ENCODE data around the gene YPEL1.

The YPEL1 gene, protein sequence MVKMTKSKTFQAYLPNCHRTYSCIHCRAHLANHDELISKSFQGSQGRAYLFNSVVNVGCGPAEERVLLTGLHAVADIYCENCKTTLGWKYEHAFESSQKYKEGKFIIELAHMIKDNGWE

DNA sequence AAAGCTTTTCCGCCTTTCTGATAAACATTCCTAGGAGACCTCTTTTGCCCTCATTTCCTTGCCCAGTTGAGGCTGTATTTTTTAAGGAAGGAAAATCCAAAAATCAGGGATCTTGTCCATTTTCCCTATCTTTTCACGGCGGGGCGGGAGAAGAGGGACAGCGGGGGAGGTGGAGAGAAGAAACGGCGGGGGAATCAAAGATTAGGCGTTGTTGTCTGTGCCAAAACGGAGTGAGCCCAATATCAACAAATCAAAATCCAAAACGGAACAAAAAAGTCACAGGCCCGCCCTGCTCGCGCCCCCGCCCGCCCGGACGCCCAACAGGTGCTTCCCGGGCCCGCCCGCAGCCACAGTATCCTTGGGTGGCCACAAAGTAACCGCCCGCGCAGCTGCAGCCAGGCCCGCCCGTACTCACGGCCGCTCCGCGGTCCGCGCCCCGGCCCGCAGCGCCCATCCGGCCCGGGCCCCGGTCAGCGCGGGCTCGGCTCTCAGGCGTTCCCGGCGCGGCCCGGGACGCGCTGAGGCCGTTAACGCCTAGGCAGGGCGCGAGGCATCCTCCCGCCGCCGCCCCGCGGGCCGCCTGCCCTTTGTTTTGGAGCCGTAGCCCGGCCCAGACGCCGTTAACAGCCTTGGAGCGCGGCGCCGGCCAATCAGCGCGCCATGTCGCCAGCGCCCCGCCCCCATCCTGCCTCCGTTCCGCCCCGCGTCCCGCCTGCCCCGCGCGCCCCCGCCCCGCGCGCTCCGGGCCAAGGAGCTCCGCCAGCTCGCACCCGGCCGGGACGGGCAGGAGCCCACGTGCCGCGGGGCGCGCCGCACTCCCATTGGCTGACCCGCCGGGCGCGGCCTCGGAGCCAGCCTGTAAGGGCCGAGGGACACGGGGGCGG, at the start of gene YPEL1:
YPEL1 (minus strand) TSS at position 595 of the 884 bp plus-strand sequence. CDS start 25,050 bp downstream, outside the sequence.
- peak; percentile 88 for DNase-seq (ENCODE audit: low read depth, low spot score)

DNA sequence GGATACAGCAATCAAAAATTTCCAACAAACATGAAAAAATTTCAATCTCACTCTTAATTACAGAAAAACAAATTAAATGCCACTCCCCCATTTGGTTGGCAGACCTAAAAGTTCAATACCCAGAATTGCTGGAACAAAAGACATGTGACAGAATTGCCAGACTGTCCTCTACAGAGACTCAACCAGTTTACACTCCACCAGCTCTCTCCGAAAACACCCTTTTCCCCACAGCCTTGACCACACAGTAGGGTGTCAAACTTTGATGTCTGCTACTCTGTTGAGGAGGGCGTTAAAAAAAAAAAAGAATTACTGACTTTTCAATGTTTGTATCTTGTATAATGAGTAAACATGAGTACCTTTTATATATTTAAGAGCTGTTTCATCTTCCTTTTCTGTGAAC, 44.7 kb upstream of the YPEL1 start:
- no peak for DNase-seq (ENCODE audit: low read depth, low spot score)

DNA sequence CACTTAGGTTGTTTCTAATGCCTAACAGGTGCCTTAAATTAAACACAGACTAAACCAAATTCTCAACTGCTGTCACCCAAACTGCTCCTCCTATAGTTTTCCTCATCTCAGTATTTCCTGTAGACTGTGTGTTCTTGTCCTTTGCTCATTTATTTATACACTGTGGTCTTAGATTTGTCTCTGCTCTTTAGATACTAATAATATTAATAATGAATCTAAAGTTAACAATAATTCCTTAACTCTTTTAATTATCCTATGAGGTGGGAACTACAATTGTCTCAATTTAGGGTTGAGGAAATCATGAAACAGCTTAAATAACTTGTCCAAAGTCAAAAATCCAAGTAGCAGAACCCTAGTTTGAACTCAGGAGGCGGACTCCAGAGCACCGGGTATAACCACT, 43.9 kb upstream of the YPEL1 start:
- DNase-seq (ENCODE audit: low read depth, low spot score), result no peak

DNA sequence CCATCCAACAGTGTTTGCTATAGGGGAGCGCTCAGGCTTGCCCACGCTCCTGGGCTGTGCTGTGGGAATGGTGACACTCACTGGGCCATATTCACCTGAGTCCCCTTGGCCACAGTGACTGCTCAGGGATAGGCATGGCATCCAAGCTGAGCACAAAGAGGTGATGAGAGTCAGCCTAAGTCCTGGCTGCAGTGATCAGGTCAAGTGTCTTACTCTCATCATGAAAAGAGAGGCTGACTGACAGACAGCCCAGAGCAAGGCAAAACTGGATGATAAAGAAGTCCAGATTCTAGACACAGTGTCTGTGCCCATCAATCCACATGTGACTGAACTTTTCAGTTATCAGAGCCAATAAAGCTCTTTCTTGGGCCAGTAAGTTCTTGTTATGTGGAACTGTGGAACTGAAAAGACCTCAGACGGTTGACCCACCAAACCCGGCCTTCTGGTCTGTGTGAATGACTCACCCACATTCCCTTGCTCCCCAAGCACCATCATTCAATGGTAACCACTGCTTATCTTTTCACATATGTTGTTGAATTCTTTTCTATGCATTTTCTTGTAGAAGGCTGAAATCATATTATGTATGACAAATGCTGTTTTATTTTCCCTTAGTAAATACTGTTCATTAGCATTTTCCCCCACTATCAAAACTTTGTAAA, 43.2 kb upstream of the YPEL1 start:
- DNase-seq (ENCODE audit: low read depth, low spot score), result no peak

DNA sequence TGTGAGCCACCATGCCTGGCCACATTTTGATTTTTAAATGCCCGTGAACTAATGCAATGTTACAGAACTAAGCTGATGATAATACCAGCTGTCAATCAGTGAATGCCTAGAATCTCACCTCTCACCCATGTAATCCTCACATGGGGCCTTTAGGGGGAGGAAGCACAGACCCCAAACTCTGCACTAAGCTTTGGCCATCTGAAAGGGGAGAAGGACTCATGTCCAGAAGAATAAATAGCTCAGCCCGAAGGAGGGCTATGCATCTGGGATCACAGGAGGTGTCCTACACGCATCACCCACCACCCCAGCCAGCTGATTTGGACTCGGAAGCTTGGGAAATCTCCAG, 36.0 kb upstream of the YPEL1 start:
- DNase-seq (ENCODE audit: low read depth, low spot score), result no peak

DNA sequence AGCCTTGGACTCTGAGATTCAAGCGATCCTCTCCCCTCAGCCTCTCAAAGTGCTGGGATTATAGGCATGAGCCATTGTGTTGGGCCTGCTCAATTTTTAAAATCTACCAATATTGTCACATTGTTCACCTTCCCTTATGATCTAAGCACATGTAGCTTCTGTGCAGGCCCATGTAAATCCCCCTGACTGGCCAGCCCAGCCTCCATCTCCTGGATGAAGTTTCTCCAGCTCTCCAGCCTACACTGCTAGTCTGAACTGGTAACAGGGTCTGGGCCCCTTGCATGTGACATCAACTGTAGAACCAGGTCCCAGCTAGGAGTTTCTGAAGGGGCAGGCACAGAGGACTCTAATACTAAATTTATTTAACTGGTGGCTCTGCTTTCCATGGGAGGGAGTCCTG, 32.8 kb upstream of the YPEL1 start:
- no peak for DNase-seq (ENCODE audit: low read depth, low spot score)

DNA sequence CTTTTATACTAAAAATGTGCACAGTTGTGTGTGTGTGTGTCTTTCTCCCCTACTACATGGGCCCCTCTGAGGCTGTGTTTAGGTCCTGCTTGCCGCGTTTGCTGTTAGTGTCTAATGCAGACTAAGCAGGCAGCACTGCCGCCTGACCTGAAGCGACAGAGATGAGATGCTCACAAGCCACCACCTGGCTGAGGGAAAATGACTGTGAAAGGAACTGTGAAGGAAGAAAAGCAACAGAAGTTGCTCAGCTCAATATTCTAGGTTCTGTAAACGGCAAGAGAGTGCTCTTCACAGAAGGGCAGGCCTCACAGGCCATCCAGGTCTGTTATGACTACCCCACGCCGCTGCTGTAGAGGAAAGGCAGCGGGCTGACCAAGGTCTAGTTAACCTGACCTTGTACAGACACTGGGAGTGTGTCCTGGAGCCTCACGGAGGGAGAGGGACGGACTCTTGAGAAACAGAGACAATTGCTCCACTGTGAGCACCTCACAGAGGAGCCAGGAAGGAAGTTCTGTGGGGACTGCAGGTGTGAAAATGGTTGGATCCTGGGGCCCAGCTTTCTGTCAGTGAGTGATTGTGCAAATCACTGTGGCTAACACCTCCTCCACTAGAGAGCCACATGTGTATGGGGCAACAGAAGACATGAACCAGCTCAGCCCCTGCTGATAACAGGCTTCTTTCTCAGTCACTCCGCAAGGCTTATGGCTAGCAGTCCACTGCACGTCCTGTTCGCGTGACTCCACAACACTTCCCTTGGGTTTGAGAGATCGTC, 31.3 kb upstream of the YPEL1 start:
- DNase-seq (ENCODE audit: low read depth, low spot score), result no peak

DNA sequence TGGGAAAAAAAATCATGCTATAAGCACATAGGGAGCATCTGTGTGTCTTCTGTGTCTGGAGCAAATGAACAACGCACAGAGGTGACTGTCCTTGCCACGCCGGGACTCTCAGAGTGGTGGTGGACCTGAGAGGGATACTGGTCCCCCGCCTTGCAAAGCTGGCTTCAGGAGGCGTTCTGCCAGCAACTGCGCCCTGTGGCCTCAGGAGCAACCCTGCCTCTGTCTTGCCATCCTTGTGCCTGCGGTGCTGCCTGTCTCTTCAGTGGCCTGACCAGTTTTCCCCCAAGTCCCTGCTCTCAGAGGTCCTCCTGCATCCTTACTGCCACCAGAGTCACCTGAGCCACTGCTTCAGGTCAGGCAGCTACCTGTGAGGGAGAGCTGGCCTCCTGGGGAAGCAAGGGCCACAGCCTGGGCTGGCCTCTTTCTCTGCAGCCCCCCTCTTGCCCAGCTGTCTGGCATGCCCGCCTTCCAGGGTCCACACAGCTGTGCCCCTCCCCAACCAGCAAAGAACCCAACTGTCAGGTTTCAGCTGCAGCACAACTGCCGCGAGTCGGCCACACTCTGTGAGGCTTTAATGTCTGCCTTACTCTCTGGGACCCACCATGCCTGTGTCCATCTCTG, 30.4 kb upstream of the YPEL1 start:
- no peak for DNase-seq (ENCODE audit: low read depth, low spot score)

DNA sequence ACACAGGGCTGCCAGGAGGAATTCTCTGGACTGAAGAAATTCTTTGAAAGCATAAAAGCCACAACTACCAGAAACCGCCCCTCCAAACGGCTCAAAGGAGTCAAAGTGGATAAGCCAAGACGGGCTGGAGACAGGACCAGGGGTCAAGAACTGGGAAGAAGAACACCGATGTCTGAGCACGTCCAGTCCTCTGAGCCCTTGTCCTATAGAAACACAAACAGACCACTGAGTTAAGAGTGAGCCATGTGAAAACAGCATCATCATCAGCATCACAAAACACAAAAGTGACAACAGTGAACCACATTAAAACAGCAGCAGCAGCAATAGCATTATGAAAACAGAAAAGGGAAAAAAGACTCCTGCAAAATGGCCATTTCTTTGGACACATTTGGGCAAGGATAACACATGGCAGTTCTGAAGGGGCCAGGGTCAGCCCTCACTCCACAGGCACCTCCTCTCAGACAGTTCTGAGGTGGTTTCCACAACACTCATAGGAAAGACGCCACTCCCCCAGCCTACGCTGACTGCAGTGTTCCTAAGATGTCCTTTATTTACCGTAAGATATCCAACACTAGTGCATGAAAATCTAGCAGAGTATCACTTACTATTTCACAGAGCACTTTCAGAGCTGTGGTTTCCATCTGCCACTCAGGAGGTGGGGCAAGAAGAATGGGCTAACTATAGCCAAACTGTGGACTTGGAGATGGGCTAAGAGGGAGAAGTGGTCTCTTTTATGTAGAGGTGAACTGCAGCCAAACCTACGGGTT, 28.6 kb upstream of the YPEL1 start:
- DNase-seq (ENCODE audit: low read depth, low spot score), result no peak

DNA sequence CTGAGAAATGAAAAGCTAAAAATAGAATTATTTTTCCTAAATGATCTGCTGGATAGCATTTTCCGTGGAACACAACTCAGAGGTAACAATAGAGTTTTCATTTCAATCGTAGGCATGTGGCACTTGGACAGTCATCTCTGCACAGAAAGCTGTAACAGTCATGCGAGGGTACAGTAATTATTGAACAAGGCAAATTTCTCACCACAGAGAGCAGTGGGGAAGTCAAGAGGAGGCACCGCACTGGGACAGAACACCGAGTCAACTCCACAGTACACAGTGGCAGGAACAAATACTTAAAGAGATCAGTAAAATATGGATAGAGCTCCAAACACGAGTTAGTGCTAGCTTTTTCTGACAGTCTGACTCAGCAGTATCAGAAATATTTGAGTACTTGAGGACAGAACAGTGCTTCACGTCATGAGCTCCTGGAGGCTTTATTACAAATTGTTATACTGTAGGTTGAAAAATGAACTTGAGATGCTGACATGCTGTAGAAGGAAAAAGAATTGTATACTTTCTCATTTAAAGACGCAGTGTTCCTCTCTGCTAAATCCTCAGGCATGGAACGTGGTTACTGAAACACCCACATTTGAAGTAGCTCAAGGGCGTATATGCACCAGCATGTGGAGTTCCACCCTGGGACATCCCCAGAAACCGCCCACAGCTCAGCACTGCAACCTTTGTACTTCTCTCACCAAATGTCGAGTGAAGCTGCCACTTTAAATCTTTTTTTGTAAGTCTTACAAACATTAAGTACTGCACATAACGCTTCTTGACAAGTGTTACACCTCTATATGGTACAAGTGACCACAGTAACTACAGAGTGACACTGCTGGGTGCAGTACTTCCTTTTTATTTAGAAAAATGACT, 27.4 kb upstream of the YPEL1 start:
- DNase-seq (ENCODE audit: low read depth, low spot score), result no peak

DNA sequence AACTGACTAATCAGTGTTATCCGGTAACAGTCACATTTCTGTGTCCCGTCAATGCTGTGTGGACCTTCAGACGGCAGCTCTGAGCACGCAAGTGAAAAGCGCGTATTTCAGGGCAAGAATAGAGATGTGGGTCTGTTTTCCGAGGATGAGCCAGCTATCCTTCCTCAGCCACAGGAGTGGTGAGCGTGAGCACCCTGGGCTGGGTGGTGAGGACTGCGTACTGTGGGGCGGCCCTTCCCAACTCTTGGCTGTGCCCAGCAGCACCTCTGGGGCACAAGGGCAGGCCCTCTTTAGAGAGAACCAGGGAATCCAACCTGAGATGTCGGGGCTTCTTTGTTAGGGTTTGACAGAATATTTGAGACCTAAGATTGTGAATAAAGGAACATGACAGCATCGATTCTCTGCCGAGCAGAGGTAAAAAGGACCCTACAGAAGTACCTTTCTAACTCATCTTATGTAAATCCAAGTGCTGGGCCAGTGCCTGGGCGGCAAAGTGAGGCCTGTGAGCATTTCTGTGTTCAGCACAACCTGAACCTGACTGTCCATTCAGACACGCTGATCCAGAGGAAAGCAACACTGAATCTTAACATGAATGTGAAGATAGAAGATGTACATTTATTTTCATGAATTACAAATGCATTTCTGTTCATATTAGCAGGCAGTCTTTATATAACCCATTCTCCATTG, 26.5 kb upstream of the YPEL1 start:
- no peak for DNase-seq (ENCODE audit: low read depth, low spot score)

DNA sequence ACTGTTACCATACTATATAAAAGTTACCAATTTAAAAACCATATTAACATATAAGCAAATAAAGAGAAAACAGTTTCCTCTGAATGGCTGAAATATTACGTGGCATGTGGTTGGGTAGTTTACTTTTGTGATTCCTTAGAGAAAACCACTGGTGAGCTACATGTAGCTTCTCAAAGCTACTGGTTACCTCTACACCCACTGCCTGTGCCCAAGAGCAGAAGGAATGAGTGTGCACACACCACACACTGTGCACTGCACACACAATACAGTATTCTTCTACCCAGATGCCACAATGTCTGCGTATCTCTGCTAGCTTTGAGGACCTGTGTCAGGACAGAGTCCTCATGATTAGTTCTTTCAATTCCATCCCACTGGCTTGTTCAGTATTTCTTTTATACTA, 25.5 kb upstream of the YPEL1 start:
- DNase-seq (ENCODE audit: low read depth, low spot score), result no peak

DNA sequence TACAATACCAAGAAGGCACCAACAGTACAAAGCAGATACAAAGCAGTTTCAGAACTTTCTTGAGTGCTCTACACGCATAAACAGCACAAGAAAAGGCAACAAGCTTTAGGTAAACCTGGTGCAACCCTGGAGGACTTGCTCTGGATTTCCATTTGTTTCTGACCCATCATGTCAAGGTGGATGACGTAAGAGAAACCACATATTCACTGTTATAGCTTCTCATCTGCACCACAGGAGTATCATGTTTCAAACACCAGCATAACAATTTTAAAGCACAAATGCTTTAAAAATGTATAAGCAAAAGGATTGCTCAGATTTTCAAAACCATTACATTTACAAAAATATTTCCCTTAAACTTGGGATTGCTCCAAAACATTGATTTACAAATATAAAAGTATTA, 25.0 kb upstream of the YPEL1 start:
- no peak for DNase-seq (ENCODE audit: low read depth, low spot score)

DNA sequence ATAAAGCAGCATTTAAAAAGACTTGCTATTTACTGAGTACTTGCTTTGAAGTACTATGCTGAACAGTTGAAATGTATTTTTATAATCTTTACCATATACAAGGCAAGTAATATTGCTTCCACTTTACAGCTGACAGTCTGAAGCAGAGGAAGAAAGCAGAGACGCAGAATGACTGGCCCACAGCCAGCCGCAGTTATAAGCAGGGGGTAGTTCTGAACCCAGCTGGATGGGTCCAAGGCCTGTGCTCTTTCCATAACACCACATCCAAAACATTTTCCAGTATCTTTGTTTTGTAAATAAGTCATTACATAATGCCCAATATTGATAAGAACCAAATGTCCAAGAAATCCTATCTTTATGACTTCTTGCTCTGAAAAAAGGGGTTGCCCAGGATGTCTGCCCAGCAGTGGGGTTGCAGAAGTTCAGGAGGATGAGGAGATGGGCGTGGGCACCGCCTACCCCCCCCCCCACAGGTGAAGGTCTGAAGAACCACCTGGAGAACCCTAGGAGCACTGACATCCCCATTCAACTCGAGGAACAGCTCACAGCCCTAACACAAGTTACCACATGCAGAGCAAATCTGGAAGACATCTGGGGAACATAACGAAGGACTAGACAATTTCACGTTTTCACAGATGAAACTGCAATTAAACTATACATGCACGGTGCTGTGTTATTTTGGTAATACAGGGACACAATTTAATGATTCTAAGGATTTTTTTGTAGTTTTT, 24.2 kb upstream of the YPEL1 start:
- DNase-seq (ENCODE audit: low read depth, low spot score), result no peak

DNA sequence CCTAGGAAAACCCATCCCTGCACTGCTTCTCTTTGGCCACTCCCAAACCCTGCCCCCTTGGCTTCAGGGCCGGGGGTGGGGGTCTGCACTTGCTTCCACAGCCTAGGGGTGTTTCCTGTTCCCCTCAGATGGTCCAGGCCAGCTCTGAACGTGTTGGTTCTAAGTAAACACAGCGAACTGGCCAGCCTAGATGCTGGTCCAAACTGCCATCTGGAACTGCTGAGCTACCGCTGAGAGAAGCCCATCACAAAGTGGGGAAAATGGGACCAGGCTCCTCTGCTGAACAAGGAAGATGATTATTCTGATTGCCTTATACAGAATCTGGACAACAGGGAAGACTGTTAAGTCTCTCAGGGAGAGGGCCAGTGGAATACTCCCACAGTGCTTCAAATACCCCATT, 23.5 kb upstream of the YPEL1 start:
- no peak for DNase-seq (ENCODE audit: low read depth, low spot score)

DNA sequence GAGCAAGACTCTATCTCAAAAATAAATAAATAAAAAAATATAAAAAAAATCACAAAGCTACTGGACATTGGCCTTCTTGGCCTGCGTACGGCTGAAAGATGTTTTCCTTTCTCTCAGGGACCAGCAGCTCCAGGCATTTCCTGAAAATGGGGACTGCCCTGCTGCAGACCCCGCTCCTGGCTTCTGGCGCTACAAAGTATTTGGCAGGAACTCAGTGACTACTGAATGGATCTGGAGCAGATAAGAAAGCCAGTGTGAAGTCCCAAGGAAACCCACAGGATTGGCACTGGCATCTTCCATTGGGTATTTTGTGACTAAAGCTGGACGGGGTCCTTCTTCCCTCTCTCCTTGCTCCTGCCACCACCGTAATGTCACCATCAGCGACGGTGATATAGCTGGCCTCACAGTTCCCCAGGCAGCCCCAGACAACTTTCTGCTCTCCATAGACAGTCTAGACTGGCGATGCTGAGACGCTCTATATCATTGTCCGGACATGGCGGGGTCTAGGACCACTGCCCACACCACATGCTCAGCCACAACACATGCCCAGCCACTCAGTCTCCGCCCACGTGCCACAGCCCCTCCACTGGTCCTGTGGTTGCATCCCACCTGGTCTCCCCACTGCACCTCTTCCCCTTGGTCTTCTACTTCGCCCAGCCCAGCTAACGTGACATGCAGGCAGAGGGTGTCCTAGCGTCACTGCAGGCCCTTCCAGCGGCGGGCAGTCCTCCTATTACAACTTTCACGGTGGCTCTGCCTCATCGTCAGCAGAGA, 22.7 kb upstream of the YPEL1 start:
- DNase-seq (ENCODE audit: low read depth, low spot score), result no peak

DNA sequence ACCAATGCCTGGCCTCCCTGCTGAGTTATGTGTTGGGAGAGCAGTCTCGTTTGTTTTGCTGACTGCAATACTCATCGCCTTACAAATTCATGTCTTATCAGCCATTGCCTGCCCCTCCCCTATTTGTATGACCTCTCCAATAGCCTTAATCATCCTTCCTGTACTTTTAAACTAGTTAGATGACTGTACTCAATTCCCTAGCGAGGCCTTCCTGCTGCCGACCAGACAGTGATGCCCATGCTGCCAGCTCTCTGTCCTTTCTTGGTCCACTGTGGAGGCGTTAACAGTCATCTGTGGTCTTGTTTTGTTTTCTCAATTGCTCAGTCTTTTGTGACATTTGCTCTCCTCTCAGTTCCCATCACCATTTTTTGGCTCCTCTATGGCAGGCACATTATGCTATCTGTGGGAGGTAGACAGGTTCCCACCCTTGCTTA, 20.3 kb upstream of the YPEL1 start:
- no peak for DNase-seq (ENCODE audit: low read depth, low spot score)

DNA sequence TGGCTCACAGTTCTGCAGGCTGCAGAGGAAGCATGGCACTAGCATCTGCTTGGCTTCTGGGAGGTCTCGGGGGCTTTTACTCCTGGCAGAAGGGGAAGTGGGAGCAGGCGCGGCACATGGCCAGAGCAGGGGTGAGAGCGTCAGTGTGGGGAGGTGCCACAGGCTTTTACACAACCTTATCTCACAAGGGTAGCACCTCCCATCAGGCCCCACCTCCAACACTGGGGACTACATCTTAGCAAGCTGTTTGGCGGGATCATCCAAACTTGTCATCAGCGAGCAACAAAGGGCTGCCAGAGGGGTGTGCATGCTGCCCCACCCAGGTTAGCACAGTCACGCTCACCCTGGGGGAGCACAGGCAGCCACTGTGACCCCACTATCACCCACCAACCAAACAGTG, 18.9 kb upstream of the YPEL1 start:
- DNase-seq (ENCODE audit: low read depth, low spot score), result no peak

All from smooth muscle cell of the brain vasculature (primary cell).